HG03460 (cell line): ENCODE results near the gene USB1.

ENCODE experiments used
- ATAC-seq: cut with Tn5 transposase; IDR thresholded peaks from one replicate; pipeline ENCODE4 v1.9.1; 2021; ENCODE audit not compliant: unreplicated experiment

The USB1 gene, protein sequence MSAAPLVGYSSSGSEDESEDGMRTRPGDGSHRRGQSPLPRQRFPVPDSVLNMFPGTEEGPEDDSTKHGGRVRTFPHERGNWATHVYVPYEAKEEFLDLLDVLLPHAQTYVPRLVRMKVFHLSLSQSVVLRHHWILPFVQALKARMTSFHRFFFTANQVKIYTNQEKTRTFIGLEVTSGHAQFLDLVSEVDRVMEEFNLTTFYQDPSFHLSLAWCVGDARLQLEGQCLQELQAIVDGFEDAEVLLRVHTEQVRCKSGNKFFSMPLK

DNA sequence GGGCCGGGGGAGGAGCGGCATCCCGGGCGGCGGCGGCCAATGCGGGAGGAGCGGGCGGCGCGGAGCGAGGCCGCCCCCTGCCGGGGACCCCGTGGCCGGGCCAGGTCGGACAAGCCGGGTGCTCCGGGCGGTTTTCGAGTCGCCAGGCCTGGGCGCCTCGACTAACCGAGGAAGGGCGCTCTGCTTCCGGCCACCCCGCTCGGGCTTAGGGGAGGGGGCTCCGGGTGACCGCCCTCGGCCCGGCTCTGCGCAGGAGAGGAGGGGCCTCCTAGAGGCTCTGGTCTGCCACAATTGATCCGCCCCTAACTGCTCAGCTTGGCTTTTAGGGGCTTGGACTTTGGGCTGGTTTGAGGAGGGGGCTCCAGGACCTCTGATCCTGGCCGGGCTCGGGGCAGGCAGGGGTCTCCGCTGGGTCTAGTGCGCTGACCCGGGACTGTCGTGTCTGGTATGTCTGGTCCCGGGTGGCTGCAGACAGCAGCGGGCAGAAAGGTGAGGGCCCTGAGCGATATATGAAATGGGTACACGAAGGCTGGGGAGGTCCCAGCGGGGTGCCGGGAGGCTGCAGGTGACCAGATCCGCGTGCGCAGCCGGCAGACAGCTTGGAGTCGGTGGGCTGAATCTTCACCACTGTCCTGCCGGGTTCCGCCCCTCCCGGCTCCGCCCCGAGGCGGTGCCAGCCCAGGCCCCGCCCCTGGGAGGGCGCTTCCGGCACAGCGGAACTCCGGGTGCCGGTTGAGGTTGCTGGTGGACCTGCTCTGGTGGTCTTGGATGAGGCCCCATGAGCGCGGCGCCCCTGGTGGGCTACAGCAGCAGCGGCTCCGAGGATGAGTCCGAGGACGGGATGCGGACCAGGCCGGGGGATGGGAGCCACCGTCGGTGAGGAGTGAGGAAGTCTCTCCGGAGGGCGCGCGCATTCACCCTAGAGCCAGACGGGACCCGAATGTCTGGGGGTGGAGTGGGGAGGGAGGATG, at the start of gene USB1:
TSS of gene USB1 (plus strand) at position 702 of the 971 bp plus-strand sequence. CDS start at position 779, 77 bp downstream.
- peak; percentile 74 for ATAC-seq

DNA sequence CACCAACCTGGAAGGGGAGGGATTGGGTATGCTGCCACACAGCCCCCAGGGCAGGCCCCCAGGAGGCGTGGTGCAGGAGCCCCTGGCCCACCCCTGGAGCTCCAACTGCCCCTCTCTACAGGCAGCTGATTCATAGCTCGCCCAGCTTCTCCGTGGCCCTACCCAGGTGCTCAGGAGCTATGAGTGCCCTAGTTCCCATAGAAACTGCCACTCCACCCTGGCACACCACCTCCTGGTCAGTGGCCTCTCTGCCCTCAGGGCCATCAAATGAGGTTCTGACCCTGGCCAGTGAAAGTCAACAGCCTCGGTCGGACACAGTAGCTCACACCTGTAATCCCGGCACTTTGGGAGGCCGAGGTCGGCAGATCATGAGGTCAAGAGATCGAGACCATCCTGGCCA, 48.3 kb upstream of the USB1 start:
- ATAC-seq, result no peak

DNA sequence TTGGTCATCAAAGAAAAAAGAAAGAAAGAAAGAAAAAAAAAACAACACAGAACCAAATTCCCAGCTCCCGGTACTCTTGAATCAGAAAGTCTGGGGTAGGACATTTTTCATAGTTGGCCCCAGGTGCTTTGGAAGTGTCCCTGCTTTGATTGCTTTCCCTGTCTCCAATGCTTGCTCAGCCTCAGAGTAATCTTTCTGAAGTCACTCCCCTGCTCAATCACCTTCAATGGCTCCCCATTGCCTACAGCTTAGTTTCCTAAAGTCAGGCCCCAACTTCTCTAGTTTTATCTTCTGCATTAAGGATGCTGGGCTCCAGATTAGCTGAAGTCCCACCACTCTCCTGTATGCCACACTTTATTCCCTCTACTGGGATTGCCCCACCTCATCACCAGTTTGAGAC, 47.4 kb upstream of the USB1 start:
- no peak for ATAC-seq

DNA sequence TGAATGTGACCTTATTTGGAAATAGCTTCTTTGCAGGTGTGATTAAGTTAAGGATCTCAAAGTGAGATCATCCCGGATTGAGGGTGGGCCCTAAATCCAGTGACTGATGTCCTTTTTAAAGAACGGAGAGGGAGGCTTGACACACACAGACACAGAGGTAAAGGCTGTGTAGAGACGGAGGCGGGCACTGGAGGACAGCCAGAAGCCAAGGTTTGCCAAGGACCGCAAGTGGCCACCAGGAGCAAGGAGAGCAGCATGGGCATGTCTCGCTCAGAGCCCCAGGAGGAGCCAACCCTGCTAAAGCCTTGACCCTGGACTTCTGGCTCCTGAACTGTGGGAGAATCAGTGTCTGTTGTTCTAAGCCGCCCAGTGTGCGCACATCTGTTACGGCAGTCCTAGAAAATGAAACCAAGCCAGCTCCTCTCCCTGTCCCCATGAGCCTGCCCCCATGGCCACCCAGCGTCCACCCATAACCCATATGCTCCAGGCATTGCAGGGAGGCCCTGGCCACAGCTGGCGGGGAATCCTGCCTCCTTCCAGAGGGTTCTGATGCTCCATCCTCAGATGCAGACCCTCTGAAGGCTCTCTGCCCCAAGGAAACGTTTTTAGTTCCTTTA, 45.5 kb upstream of the USB1 start:
- no peak for ATAC-seq

DNA sequence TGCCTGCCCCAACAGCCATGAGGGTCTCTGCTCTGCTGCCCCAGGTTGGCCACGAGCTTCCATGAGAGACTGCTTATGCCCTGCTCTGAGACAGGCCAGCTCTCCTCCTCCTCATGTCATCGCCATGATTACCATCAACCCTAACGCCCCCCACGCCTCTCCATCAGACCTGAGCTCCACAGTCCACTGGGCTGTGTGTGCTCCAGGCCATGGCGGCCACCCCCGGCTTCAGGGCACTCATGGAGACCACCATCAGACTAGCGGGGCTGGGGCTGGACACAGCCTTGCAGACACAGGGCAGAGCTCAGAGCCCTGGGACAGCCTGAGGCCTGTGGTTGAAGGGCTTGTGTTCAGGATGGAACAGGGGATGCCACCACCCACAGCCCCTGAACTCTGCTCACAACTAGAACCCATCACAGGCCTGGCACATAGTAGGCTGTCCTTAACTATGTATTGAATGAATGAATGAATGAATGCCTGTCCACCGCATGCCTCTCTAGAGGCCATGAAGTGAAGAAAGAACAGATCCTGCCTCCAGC, 44.9 kb upstream of the USB1 start:
- no peak for ATAC-seq

DNA sequence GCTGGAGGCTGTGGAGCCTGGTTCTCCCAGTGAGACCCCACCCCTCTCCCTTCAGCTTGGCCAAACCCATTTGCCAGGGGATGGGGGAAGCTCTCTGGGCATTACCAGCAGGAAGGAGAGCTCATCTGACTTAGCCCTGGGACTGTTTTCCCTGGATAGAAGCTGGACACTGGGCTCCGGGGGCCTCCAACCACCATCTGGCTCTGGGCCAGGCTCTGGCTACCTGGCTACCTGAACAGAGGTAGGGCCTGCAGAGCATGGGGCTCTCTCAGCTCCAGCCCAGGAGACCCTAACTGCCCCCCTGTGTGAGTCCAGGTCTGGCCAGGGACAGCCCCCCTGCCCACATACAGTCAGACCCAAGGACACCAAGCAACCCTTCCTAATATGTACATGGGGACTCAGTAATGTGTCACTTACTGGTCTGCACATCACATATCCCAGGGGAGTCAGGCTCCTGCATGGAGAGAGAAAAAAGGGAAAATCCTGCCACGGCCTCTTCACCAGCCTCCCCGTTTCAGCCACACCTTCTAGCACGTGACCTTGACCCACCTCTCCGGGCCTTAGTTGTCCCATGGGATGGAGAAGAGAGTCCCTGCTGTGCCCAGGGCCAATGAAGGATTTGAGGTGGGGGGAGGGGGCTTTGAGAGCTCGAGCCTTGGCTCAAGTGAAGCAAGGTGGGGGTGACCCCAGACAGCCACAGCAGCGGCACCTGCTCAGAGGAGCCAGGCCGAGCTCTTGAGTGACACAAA, 44.1 kb upstream of the USB1 start:
- no peak for ATAC-seq

DNA sequence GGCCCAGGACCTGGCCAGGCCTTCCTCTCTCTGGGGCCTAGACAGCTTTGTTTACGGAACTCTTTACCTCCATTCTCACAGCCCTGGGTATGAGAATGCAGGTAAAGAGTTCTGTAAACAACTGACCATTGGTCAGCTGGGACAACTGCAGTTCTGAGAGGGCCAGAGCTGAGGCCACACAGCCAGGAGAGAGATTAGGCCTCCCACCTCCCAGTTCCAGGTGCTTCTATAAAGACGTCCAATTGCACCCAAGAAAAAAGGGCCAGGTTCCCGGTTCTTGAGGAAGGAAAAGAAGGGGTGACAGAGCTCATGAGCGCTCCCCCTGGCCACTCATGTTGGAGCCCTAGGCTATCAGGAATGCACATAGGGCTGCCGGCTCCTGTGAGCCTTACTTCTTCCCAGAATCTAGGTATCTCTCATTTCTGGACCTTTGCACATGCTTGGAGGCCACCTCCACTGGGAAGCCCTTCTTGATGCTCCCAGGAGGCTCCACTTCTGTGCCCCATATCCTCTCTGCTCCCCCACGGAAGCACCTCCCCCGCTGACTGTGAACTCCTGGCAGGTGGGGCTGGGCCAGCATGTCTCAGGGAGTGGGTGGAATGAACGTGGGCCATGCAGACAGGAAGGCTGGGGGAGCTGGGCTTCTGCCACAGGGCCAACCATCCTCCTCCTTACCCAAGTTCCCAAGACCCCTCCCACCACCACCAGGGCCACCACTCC, 43.4 kb upstream of the USB1 start:
- no peak for ATAC-seq

DNA sequence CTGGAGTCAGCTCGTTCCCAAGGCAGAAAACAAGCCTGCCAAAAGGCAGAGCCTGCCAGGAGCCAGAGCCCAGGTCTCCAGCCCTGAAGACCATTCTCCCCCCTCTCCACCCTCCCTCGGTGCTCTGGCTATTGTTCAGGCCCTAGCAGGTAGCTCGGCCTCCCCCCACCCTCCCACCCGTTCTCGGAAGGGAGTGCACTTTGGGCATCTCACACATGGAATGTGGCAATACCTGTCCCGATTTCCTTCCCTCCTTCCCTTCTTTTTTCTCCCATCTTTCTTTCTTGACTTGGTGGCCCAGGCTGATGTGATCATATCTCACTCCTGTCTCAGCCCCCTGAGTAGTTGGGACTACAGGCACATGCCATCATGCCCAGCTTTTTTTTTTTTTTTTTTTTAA, 42.7 kb upstream of the USB1 start:
- ATAC-seq, result no peak

DNA sequence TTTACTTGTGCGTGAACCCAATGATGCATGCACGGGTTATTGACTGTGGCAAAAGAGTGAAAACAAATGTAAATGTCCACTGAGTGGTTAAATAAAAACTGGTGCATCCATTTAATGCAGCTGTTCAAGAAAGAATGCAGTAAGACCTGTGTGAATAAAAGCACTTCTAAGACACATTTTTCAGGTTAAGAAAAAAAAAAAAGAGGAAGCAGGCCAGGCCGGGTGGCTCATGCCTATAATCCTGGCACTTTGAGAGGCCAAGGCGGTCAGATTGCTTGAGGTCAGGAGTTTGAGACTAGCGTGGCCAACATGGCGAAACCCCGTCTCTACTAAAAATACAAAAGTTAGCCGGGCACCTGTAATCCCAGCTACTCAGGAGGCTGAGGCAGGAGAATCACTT, 42.1 kb upstream of the USB1 start:
- no peak for ATAC-seq

DNA sequence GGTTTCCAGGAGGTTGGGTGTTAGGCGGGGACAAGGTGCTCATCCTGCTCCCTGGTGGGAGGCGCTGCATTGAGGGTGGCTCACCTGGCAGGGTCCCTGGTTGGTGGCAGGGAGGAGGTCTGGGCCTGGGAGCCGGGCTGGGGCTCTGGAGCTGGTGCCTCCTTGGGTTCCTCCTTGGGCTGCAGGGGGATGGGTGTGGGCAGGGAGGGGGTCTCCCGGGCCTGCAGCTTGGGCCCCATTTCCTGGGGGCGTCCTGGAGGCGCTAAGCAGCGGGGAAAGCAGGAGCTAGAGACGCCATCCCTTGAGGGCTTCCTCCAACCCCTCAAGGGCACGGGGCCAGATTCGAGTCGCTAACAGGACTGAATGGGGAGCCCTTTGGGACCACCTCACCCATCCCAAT, 41.4 kb upstream of the USB1 start:
- no peak for ATAC-seq

DNA sequence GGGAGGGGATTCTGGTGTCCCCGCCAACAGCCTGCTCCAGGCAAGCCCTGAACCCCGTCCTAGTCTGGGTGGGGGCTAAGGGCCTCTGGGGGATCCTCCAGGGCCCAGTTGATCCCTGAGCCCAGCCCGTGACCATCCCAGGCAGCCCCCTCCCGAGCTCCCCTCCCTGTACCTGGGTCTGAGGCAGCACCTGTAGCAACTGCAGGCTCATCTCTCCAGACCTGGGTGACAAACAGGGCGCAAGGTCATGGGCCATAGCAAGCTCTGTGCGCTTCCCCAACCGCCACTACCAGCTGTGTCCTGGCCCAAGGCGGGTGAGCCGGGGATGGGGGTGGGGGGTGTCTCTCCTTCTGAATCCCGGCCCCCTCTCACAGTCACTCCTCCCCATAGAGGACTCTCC, 40.9 kb upstream of the USB1 start:
- ATAC-seq, result no peak

DNA sequence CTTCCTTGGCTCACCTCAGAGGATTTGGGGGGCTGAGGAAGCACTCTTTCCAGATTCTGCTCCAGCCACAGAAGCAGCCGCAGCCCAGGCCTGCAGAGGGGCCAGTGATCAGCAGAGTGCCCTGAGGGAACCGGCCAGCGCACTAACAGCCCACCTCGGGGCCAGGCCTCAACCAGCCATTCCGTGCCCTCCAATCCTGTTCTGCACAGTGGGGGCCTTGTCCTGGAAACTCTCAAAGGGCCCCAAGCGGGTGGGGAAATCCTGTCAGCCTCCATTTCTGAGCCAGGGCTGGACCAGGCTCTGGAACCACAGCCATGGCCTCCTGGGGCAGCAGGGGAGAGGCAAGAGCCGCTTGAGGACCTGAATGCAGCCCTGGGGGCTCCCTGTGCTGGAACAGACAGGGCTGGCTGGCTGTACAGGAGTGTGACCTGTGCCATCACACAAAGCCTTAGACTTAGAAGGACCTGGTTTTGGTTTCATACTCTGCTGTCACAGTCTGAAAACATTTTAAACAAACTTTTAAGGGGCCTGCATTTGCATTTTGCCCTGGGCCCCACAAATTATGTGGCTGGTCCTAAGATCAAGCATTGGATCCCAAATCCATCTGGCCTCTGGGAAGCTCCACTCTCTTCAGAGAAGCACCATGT, 40.3 kb upstream of the USB1 start:
- ATAC-seq, result no peak

DNA sequence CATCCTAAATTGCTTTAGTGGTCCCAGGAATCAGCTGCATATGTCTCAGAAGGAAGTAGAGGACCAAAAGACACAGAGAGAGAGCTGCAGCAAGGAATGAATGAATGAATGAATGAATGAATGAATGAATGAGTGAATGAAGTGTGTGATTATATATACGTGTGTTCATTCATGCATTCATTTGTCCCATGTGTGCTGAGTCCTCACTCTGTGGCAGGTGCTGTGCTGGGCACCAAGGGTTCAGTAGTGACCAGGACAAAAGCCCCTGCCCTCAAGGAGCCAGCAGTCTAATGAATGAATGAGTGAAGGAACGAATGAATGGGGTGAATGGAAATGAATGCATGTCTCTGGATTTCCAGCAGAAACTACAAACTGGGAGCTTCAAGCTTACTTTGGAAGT, 39.7 kb upstream of the USB1 start:
- ATAC-seq, result no peak

DNA sequence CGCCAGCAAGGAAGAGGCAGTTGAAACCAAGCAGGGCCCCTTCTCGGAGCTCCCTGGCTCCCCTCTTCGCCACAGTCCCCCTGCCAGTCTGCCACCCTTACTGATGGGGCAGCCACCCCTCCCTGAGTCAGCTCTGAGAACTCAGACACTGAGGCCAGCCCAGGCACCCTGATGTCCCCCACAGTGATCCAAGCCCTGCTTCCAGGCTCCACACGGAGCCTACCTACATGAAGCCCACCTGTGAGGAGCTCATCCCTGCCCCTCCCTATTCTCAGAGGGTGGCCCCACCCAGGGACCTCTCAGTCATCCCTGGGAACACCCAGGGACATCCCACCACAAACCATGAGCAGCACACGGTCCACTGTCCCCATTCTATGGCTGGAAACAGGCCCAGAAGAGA, 39.2 kb upstream of the USB1 start:
- no peak for ATAC-seq

DNA sequence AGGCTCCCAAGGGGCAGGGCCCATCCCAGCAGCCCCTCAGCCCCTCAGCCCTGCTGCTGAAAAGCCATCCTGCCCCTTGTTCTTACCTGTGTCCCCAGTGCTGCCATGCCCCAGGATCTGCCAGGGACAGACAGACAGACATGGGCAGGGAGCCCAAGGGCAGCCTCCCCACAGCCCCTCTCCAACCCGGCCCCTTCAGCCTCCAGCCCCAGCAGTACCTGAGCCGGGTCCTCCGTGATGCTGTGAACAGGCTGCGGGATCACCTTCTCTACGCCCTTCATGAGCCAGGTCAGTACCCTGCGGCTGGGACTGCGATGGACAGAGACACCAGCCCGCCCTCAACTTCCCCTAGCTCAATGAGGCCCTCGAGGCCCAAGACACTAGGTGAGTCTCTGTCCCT, 38.5 kb upstream of the USB1 start:
- no peak for ATAC-seq

DNA sequence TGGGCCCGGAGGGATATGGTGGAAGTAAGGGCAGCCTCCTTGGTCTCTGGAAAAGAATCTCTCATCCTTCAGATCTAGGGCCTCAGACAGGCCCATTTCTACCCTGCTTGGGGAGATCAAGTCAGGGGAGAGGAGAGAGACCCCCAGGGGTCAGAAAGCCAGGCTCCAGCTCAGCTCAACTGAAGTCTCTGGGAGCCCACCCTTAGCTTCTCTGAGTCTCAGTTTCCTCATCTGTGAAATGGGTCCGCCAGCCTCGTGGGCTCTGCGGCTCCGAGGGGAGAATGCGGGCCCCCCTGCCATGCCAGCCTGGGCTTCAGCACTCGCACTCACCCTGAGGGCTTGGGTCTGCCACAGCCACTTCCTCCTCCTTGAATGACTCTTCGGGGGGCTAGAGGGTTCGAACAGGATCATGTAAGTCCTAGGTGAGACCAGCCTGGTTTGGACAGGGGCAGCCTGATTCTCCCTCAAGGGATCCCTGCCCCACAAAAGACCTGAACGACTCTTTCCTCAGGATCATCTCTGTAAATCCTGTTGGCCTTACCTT, 37.0 kb upstream of the USB1 start:
- no peak for ATAC-seq

DNA sequence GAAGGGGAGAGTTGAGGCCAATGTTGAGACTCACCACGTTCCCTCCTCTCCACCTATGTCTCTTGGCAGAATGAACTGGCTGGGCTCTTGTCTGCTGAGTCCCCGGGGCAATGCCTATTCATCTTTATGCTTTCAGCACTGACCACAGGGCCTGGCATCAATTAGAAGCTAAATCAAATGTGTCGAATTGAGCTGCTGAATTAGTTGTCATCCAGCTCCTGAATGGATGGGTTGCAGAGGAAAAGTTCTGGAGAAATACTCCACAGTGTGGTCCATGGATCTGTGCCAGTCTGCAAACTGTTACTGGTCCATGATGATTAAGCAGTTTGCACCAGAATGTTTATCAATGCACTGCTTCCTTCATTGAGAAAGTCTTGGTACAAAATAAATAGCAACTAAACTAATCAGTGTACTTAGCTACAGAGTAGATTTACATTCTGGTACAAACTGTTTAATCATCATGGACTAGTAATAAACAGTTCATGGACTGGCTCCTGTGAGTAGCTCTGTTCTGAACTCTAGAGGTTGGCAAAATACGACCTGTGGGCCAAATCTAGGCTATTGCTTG, 34.9 kb upstream of the USB1 start:
- no peak for ATAC-seq

DNA sequence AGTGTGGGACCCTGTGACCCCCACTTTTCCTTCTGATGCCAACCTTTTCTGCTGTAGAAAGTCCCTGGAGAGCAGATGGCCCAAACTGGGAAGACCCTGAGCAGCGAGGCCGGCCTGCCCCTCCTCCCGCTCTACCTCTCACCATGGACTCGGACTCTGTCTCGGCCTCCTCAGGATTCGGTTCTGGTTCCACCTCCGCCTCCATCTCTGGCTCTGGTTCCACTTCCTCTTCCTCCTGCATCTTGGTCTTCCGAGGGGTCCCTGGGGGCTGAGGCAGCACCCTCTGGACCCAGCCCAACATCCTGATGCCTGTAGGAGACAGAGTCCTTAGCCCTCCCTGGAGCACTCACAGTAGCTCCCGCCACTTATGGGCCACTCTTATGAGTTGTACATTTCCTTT, 34.2 kb upstream of the USB1 start:
- no peak for ATAC-seq

DNA sequence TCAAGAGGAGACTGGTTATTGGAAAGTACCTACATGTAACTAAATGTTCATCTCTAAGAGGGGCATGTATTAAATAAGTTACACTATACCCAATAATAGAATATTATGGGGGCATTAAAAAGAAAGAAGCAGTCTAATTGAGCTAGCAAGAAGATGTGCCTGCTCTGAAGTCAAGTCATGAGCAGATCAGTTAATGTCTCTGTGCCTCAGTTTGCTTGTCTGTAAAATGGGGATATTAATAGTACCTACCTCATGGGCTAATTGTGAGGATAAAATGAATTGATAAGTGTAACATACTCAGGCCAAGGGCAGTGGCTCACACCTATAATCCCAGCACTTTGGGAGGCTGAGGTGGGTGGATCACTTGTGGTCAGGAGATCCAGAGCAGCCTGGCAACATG, 33.3 kb upstream of the USB1 start:
- ATAC-seq, result no peak
